GM21367 (cell line): Measurements from ENCODE around the gene GNAO1.

ENCODE experiments used
- ATAC-seq: cut with Tn5 transposase; IDR thresholded peaks from one replicate; pipeline ENCODE4 v1.9.1; 2021; ENCODE audit not compliant: unreplicated experiment

GNAO1 gene

DNA sequence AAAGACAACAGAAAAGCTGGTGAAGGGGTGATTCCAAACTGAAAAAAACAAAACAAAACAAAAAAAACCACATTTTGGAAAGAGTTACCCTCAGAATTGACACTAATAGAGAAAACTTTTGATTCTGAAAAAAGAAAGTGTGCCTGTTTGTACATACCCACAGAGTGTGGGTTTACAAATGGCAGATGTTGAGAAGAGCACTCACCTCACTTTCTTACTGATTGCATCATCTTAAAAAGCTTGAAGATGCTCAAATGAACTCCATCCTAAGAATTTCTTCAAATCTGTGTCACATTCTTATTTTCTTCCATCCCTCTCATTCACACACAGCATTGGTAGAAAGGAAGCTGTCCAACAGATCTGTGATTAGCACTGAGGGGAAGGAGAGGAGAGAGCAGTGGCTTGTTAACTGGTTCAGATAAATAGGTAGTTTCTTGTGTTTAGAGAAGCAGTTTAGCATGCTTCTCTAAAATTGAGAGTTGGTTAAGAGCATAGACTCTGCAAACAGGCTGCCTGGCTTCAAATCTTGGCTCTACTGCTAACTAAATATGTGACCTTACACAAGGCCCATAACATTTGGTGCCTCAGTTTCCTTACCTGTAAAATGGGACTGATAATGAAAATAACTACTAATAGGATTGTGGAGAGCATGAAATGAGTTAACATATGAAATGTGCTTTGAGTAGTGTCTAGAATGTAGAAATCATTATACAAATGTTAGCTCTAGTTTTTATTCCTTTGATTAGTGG lies 6.9 kb downstream of the GNAO1 start:
- ATAC-seq = no peak

- no peak for ATAC-seq
Observed at GRCh38 chr16:56198755-56199114, 7.4 kb downstream of the GNAO1 start.

DNA sequence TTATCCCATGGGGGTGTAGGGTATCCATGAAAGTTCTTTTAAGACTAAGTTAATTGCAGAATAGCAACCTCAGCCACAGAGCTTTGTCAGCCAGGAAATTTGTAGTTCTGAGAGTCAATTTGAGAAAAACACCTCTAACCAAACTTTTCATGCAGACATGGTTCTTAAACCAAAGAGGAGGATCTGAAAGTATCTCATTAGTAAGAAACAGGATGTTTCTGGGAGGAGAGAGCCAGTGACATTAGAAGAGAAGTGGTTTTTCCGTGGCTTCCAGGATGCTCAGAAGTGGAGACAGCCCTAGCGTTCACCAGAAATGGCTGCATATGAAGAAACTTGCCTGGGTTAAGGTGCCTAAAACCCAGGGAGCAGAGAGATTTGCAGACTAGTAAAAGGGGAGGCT lies 7.9 kb downstream of the GNAO1 start:
- peak; percentile 51 for ATAC-seq

DNA sequence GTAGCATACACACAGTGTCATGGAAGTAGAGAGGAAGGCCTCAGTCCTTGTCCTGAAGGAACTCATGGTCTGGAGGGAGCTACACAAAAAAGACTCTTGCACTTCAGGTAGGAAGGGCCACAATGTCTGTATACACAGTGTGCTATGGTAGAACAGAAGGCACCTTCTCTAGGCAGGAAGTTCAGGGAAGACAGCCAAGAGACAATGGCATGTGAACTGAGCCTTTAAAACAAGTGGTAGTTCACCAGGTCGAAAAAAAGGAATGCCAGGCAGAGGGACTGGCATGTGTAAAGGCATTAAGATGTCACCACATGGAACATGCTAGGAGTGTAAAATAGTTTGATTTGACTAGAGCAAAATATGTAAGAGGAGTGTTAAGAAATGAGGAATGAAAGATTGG lies 9.7 kb downstream of the GNAO1 start:
- ATAC-seq = no peak

DNA sequence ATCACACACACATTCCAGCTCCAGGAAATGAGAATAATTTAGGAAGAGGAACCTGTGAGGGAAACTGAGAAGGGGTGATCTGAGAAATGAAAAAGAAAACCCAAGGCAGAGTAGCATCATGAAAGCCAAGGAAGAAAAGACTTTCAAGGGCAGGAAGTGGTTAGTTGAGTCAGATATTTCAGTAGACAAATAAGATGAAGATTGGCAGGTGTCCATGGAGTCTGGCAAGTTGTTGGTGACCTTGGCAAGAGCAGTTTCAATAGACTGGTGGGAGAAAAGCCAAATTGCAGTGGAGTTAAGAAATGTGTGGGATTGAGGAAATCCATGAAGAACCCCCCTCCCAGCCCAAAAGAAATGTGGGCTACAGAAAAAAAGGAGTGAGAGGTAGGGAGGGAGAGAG lies 10.7 kb downstream of the GNAO1 start:
- ATAC-seq = no peak

- ATAC-seq = peak; percentile 70
Observed at GRCh38 chr16:56203052-56203451, 11.8 kb downstream of the GNAO1 start.

DNA sequence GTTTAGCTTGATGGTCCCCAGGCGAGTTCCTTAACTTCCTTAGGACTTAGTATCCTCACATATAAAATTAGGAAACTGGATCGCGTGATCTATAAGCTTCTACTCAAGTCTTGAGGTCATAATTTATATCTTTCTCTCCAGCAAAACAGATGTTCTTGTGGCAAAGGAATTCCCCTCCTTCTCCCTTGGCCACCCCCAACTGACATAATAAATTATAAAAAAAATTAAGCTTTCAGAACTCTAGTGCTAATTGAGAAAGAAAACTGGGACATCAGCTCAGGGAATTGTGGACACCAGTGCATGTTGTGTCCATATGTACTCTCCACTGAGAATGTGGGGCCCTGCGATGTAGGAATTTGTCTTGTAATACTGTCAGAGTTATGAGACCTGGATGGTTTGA lies 13.5 kb downstream of the GNAO1 start:
- ATAC-seq = no peak

DNA sequence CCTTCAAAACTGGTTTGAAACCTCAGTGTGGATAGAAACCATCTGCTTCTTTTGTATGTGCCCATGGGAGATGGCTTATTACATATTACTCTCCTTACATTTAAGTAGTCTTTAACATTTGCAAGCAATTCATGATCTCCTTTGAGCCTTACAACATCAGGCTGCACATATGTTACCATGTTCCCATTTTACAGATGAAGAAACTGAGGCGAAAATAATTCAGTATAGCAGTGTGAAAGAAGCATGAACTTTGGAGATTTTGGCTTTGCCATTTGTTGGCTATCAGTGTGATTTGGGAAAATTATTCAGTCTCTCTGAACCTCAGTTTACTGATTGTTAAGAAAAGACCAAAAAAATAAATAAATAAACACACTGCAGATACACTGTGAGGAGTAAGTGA lies 15.7 kb downstream of the GNAO1 start:
- ATAC-seq = no peak

- no peak for ATAC-seq
Observed at GRCh38 chr16:56207421-56207820, 16.1 kb downstream of the GNAO1 start.

GRCh38 chr16:56211435-56211981 lies 20.2 kb downstream of the GNAO1 start:
- no peak for ATAC-seq

GRCh38 chr16:56212144-56212543 lies 20.9 kb downstream of the GNAO1 start:
- no peak for ATAC-seq

DNA sequence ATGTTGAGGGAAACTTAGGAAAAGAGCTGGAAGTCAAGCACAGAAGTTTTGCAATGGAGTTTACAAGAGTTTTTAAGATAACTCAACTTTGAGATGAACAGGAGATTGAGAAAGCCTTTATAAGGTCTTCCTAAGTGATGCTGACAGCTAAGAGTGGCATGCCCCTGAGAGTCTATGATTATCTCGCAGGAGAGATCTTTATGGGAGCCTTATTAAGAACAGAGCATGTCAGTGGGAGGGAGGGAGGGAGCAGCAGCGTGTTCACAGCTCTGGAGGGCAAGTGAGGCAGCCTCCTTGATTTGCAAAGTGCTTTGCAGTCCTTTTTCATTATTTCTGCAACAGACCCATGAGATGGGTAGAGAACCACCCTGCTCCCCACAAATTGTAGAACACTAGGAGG lies 30.7 kb downstream of the GNAO1 start:
- ATAC-seq = no peak

- ATAC-seq = no peak
Observed at GRCh38 chr16:56222474-56222997, 31.2 kb downstream of the GNAO1 start.

DNA sequence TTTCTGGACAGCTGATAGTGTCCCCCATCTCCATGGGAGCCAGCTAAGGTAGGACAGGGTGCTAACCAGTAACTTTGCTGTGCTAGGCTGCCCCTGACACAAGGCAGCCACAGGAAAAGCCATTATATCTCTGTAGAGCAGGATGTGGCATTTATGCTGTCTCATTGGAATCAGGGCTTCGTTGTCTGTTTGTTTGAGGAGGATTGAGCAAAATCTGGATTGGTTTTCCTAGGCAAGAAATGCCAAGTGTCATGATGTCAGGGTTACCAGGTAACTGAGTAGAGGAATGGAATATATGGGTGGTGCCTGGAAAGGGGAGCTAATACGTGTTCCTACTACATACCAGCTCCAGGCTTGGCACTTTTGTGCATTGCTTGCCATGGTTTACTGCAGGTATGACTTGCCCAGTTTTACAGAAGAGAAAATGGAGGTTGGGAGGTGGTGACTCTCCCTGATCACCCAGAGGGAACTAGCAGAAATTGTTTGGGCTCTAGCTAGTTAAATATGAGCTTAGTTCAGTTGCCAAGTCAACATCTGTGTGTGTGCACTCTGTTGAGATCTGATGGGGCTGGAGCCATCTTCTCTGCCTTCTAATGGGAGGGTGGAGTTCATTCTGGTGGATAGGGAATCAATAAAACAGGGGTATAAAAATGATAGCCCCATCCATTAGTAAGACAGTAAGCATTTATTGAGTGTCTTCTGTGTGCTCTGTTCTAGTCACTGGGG lies 33.9 kb downstream of the GNAO1 start:
- no peak for ATAC-seq

- ATAC-seq = no peak
Observed at GRCh38 chr16:56226187-56226586, 34.9 kb downstream of the GNAO1 start.

DNA sequence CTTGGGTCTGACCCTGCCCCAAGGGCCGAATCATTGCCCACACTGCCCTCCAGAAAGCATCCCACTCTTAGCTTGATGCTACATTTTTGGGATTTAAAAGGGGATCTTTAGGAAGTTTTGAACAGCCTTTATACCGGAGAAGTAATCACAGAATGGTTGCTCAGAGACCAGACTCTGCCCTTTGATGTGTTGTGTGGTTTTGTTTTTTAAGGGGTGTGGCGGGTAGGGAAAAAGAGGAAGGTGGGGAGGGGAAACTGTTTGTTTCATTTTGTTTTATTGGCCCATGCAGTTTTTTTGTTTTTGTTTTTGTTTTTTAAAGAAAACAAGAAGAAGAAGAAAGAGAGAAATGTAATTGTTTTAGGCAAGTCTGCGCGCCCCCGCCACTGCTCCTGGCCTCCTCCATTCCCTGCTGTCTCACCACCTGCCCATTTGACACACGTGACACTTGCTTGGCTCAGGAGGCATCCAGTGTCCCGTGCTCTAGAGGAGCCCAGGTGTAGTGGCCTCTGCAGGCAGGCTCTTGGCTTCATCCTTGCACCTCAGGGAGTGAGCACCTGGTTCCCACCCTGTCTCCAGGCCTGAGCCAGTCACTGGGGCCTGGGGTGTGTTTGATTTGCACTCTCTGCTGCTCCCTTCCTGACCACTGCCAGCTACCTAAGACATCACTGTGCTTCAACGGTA lies 35.7 kb downstream of the GNAO1 start:
- no peak for ATAC-seq

DNA sequence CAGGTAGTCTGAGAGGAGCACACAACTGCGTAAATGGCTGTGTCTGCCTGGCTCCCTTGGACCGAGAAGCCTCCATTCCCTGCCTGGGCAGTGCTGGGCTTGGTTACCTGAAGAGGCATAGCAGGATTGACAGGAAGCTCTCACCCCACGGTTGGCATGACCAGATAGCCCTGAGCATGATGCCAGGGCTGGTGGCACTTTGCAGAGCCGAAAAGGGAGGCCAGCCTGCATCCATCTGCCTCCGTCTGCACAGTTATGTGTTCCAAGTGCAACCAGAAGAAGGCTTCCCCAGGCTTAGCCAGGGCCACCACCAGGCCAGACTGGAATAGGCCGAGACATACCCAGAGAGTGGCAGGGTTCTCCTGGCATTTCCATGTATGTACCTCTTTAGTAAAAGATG lies 36.6 kb downstream of the GNAO1 start:
- no peak for ATAC-seq

- no peak for ATAC-seq
Observed at GRCh38 chr16:56228476-56228875, 37.2 kb downstream of the GNAO1 start.

DNA sequence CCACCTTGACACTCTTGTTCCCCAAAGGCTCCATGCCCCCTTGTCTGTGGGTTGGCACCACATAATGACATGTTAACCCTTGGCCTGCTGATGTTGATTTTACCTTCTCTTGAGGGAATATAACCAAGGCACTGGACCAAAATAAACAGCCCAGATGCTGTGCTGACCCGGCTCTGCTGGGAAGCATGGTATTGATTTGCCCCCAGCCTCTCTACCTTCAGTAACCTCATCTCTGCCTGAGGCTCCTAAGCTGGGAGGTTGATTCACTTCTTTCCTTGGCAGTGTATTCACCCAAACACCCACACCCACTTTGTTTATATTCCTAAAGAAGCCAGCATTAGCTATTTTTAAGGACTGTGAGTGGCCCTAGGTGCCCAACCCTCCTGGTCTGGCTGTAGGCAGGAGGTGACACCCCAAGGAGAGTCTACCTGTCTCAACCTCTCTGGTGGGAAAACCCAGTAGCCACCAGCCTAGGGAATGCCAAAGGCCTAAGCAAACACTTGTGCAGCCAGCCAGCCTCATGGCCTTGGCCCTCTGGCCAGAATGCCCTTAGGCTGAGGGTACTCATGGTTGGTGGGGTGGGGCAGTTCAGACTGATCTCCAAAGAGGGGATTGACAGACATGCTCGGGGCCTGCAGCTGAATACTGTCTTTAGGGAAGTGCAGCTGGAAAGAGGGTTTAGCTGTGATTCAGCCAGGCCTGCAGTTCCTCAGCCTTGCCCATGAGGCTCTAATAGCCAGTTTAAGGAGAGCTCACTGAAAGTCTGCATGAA lies 42.7 kb downstream of the GNAO1 start:
- no peak for ATAC-seq

- ATAC-seq = no peak
Observed at GRCh38 chr16:56234737-56235136, 43.4 kb downstream of the GNAO1 start.

GRCh38 chr16:56237451-56237930 lies 46.2 kb downstream of the GNAO1 start:
- ATAC-seq = no peak
